Measurements from ENCODE around the gene CACNA1B. TPM values are rescaled to one million over a fixed set of nuclear protein-coding genes. Genes with fewer than 3 reads are reported as not detected.

Gene CACNA1B
- total RNA-seq, 1 experiment from 2014 or later: 7.8 TPM

GRCh38 chr9:137891588-137892423 lies 14.2 kb downstream of the CACNA1B start:
- H3K56ac ChIP-seq (ENCODE audit: insufficient read length, low read depth, low read length): no peak overlapping the region
- no peak overlapping the region for H3K23ac ChIP-seq (ENCODE audit: insufficient read length, low read depth, low read length)
- Mint-ChIP-seq H3K36me3 (ENCODE audit: insufficient read depth in 1 of 3, low read depth in 3 of 3) (peaks cover 0 to under 1% (median 0%) of the 10 kb centered on the region in 3 experiments; a peak in 2 of 7 replicates), H3K4me1 (peaks cover 0 to 3% of the 10 kb centered on the region in 2 experiments; a peak in 1 of 4 replicates), H3K27me3 (ENCODE audit: low read depth) (no peaks in the 10 kb centered on the region), H3K4me3 (no peak overlapping the region; a peak in 1 of 5 replicates), H3K27ac (peak overlapping the region in 1 of 3 experiments; percentile 79; a peak in 1 of 7 replicates), H3K9me3 (no peaks in the 10 kb centered on the region; a peak in 1 of 5 replicates)
- no CpG with 5 or more reads among the region's 20 CpGs for WGBS (ENCODE audit: extremely low coverage, insufficient read length, low lambda C conversion rate)
- no peak overlapping the region for H2AFZ ChIP-seq (ENCODE audit: low read length)
- H2BK120ac ChIP-seq (ENCODE audit: low read depth, low read length, poor library complexity, severe bottlenecking): no peak overlapping the region
- no peaks in the 10 kb centered on the region for H4K20me1 ChIP-seq (ENCODE audit: control insufficient read depth, insufficient read depth, insufficient read length)
- H3K23me2 ChIP-seq (ENCODE audit: insufficient read length, low read depth, low read length, poor library complexity, severe bottlenecking): no peaks in the 10 kb centered on the region
- H3K4me2 ChIP-seq (ENCODE audit: insufficient read depth, insufficient read length, low read length): no peak overlapping the region
- H3K27ac ChIP-seq (ENCODE audit: insufficient read length, low read depth, low read length): no peak overlapping the region
- H3K4ac ChIP-seq (ENCODE audit: low read depth, low read length): no peak overlapping the region
- no peak overlapping the region for H2BK15ac ChIP-seq (ENCODE audit: low read depth, low read length)
- H2BK12ac ChIP-seq (ENCODE audit: insufficient read length, low read depth, low read length): no peak overlapping the region
- H3K79me1 ChIP-seq (ENCODE audit: insufficient read depth, low read depth, low read length, poor library complexity, severe bottlenecking): no peaks in the 10 kb centered on the region
- no peaks in the 10 kb centered on the region for H3K27me3 ChIP-seq (ENCODE audit: insufficient read depth, low read length)
- H4K8ac ChIP-seq (replicated peaks; ENCODE audit: insufficient read length, low read depth, low read length): no peak overlapping the region
- H3K9me3 ChIP-seq (ENCODE audit: control insufficient read depth, low read depth, low read length): no peaks in the 10 kb centered on the region
- no peaks in the 10 kb centered on the region for H3K79me2 ChIP-seq (ENCODE audit: insufficient read depth, low read length)
- no peak for DNase-seq
- H2BK5ac ChIP-seq (ENCODE audit: insufficient read length, low read length): no peak overlapping the region
- no peak overlapping the region for H3K18ac ChIP-seq (ENCODE audit: insufficient read length, low read depth, low read length)
- H4K5ac ChIP-seq (ENCODE audit: insufficient read length, low read depth, low read length): no peak overlapping the region
- no peak overlapping the region for H3K9ac ChIP-seq (ENCODE audit: extremely low read depth, insufficient read length, low read length)
- H3T11ph ChIP-seq (ENCODE audit: low read length): no peak overlapping the region
- no peak overlapping the region for H4K91ac ChIP-seq (ENCODE audit: insufficient read length, low read depth, low read length)
- TF ChIP-seq CTCF (conservative IDR thresholded peaks at IDR 0.05): no peak
- no peak overlapping the region for H2AK5ac ChIP-seq (ENCODE audit: insufficient read length, low read length)
- H2BK20ac ChIP-seq (ENCODE audit: low read depth, low read length, poor library complexity, severe bottlenecking): no peak overlapping the region
- no peak overlapping the region for H3K14ac ChIP-seq (ENCODE audit: insufficient read depth, low read length)
- H3K4me1 ChIP-seq (ENCODE audit: insufficient read depth, low read length): no peaks in the 10 kb centered on the region
